Panc1 (cell line): ENCODE data around the gene PPARD. TPM values are rescaled to one million over a fixed set of nuclear protein-coding genes. Genes with fewer than 3 reads are reported as not detected.
"Not testable (repeated sequence)": the region's sequence is repeated elsewhere in the genome, so short reads cannot be mapped to it uniquely, and the experiment has no call there.

Experiments used
- ATAC-seq: fragments of 200-7000 bp; cut with Tn5 transposase; 2 replicates; pipeline ENCODE4 v1.9.1; 2020; ENCODE audit warnings: mild to moderate bottlenecking, moderate library complexity
- BruUV-seq: library from RNA; stranded (reverse); fragments of 400-500 nt; replicated peaks from 2 replicates; lab custom pipeline; 2021; lab: Mats Ljungman, UMichigan
- CTCF ChIA-PET: fragments of 300-600 bp; sonication (Branson Sonifier 250); formaldehyde crosslinking; loops from one replicate; lab custom pipeline; 2022; ENCODE audit warnings: antibody characterized with exemption; lab: Charles Lee
- POLR2A ChIA-PET: fragments of 300-600 bp; sonication (Branson Sonifier 250); formaldehyde crosslinking; loops from one replicate; lab custom pipeline; 2022; ENCODE audit warnings: antibody characterized with exemption; lab: Charles Lee
- DNase-seq: peaks from one replicate; pipeline ENCODE4 v3.0.0-alpha.2; 2010; ENCODE audit warnings: low read depth, low spot score
- H3K27ac ChIP-seq: 2 replicates; pipeline ENCODE4 v1.5.1; 2011; ENCODE audit warnings: mild to moderate bottlenecking, low read length, inconsistent platforms
- H3K27me3 ChIP-seq: fragments of 200-500 bp; sonication (Bioruptor generic); 2 replicates; pipeline ENCODE4 v1.6.0; 2014; ENCODE audit warnings: low read length, inconsistent platforms; ENCODE audit not compliant: control insufficient read depth, insufficient read depth
- H3K36me3 ChIP-seq: fragments of 200-500 bp; sonication (Bioruptor generic); 2 replicates; pipeline ENCODE4 v1.5.1; 2014; ENCODE audit warnings: inconsistent platforms, mild to moderate bottlenecking, low read length, moderate library complexity; ENCODE audit not compliant: control insufficient read depth, insufficient read depth
- H3K4me1 ChIP-seq: 2 replicates; pipeline ENCODE4 v1.5.1; 2011; ENCODE audit warnings: inconsistent platforms, mild to moderate bottlenecking, low read length, moderate library complexity; ENCODE audit not compliant: control insufficient read depth, insufficient read depth
- H3K4me3 ChIP-seq, 2 experiments: 2 replicates each; pipeline ENCODE4 v1.5.1; 2011 to 2012; ENCODE audit warnings: low read depth in 2 of 2, low read length in 2 of 2, mild to moderate bottlenecking in 2 of 2, inconsistent platforms in 1 of 2, moderate library complexity in 1 of 2
- H3K9me3 ChIP-seq: fragments of 200-500 bp; sonication (Bioruptor generic); 2 replicates; pipeline ENCODE4 v1.5.1; 2014; ENCODE audit warnings: low read depth, mild to moderate bottlenecking, inconsistent platforms, low read length, moderate library complexity; ENCODE audit not compliant: control insufficient read depth, insufficient read depth
- CTCF ChIP-seq: fragments of 450-650 bp; IDR thresholded peaks from 2 replicates; pipeline ENCODE4 v1.5.1; 2017; ENCODE audit warnings: mild to moderate bottlenecking
- POLR2AphosphoS5 ChIP-seq: IDR thresholded peaks from 2 replicates; pipeline ENCODE4 v1.6.1; 2012; ENCODE audit warnings: mild to moderate bottlenecking, low read depth, low read length, moderate library complexity
- REST ChIP-seq, 2 experiments: IDR thresholded peaks; 2 replicates each; pipeline ENCODE4 v1.6.1; 2011 to 2012; ENCODE audit warnings: low read depth in 2 of 2, control low read depth in 1 of 2, low read length in 1 of 2, mild to moderate bottlenecking in 1 of 2, moderate library complexity in 1 of 2; ENCODE audit not compliant: insufficient read depth in 1 of 2
- SIN3A ChIP-seq: IDR thresholded peaks from 2 replicates; pipeline ENCODE4 v1.6.1; 2012; ENCODE audit warnings: low read depth, mild to moderate bottlenecking, low read length, moderate library complexity, borderline replicate concordance; ENCODE audit not compliant: insufficient read depth
- TCF7L2 ChIP-seq: IDR thresholded peaks from 2 replicates; pipeline ENCODE4 v1.6.1; 2011; ENCODE audit warnings: mild to moderate bottlenecking, low read depth, low read length, inconsistent platforms
- in situ Hi-C: cut with HindIII; loops from 2 replicates; pipeline ENCODE4 v1.10.0; 2016; ENCODE audit warnings: low sequenced_read_pairs, low pct_unique_long_range_greater_than_20kb
- intact Hi-C: fragments of 100-400 bp; cut with micrococcal nuclease; formaldehyde crosslinking; loops from one replicate; pipeline ENCODE4 v1.10.0; 2022; ENCODE audit not compliant: unreplicated experiment
- total RNA-seq: library from RNA; stranded (reverse); gene quantifications from one replicate; pipeline ENCODE4 v1.2.1, GENCODE V29; 2021; ENCODE audit not compliant: unreplicated experiment

PPARD gene
- total RNA-seq, 1 experiment from 2014 or later: 14.4 TPM

DNA sequence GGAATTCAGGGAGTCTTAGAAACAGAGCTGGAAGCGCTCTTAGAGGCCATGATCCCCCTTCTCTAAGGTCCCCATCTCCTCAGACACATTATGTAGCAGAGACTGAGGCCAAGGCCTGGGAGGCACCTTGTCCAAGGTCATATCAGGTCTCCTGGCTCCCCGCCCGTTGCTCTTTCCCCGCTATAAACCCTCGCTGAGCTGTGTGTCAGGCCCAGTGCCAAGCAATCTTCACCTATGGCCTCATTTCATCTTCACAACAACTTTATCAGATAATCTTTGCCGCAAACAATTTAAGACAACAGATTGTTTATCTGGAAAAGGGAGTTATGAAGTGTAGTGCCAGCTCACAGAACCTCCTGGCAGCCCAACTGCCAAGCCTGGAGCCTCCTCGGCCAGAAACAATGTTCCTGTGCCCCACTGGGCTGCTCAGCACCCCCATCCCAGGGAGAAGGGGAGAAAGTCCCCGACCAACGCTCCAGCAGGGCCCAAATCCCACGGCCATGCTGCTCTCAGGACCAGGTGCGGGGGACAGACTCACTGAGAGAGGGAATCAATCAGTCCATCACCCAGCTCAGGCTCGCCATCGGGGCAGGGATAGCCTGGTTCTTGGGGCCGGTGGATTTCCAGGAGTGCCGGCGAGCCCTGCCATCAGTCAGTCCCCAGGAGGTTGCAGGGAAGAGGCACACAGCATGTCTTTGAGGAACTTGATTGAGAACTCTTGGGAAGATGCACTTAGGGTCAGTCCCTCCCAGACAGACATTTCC lies 92.9 kb downstream of the PPARD start:
- CTCF ChIA-PET: no interaction called here
- H3K36me3 ChIP-seq: no peaks in the 10 kb centered on the region
- no peaks in the 10 kb centered on the region; the same call in 1 of the 2 replicates for H3K4me1 ChIP-seq
- DNase-seq (no peak), ATAC-seq (0 out of 2 replicates have a peak, but pooled peaks have one; percentile 11)
- H3K27me3 ChIP-seq: no peaks in the 10 kb centered on the region
- in situ Hi-C loops (no loop called here), intact Hi-C loops (no loop called here)
- H3K27ac ChIP-seq: peak overlapping the region; percentile 35; the same call in 1 of the 2 replicates
- POLR2A ChIA-PET: no interaction called here
- TF ChIP-seq POLR2AphosphoS5: no peak
- TF ChIP-seq CTCF: no peak
- TF ChIP-seq TCF7L2: no peak
- no peak for TF ChIP-seq SIN3A
- no peak for TF ChIP-seq REST (IDR thresholded peaks at IDR 0.05; ENCODE audit: insufficient read depth in 1 of 2, low read depth in 2 of 2, low read length in 1 of 2)
- no peak overlapping the region for H3K4me3 ChIP-seq
- no peaks in the 10 kb centered on the region for H3K9me3 ChIP-seq
- no TSS peak for BruUV-seq

DNA sequence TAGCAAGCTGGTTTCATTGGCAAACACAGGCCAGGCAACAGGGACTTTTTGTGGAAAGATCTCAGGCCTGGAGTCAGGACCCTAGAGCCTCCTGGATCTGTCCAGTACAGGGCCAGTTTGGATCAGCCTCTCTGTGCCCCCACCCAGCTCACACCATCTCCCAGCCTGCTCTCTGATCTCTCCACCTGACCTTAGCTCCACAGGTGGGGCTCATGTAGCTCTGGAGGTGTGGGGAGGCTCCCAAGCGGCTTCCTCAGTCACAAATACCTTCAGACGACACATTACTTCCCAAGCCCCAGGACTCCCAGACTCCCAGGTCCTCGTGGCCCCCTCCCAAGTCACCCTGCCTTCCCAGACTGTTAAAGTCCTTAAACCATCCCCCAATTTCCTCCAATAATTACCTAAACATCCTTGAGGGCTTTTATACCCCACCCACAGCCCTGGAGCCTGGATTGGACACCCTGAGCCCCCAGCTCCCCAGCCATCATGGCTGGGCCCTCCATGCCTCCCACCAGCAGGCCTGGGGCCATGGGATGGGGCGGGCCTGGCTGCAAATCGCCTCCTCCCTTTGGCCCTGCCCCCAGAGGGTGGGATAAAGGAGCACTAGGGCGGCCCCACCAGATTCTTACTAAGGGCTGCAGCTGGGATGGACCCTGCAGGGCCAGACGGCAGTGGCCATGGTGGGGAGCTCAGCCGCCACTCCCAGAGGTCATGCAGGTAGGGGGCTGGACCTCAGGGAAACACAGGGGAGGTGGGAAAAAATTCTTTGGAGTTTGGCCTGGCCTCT lies 93.9 kb downstream of the PPARD start:
- DNase-seq (no peak), ATAC-seq (no peak)
- ChIA-PET CTCF (no interaction called here), POLR2A (no interaction called here)
- in situ Hi-C loops: no loop called here
- Histone ChIP-seq H3K9me3 (no peaks in the 10 kb centered on the region), H3K27ac (no peak overlapping the region), H3K4me3 (no peak overlapping the region), H3K36me3 (no peaks in the 10 kb centered on the region), H3K27me3 (no peaks in the 10 kb centered on the region), H3K4me1 (no peaks in the 10 kb centered on the region; the same call in 1 of the 2 replicates)
- BruUV-seq: no TSS peak
- intact Hi-C loops: no loop called here
- TF ChIP-seq TCF7L2 (no peak), REST (IDR thresholded peaks at IDR 0.05; ENCODE audit: insufficient read depth in 1 of 2, low read depth in 2 of 2, low read length in 1 of 2) (no peak), CTCF (no peak), SIN3A (no peak), POLR2AphosphoS5 (no peak)

DNA sequence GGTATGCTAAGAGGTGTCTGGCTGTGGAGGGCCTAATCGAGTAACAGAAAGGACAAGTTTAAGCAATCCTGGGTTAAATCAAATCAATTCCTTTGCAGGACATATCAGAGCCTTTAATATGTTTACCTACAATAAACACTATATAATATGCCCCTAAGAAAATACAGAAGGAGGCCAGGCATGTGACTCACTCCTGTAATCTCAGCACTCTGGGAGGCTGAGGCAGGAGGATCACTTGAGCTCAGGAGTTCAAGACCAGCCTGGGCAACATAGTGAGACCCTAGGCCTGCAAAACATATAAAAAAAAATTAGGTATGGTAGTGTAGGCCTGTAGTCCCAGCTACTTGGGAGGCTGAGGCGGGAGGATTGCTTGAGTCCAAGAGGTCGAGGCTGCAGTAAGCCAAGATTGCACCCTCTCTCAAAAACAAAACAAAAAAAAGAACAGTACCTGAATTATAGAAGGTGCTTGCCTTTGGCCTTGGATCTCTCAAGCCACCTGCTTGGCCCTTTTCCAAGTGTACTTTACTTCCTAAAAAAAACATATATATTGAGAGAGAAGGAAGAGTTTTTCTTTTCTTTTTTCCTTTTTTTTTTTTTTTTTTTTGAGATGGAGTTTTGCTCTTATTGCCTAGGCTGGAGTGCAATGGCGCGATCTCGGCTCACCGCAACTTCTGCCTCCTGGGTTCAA lies 96.2 kb downstream of the PPARD start:
- H3K36me3 ChIP-seq, H3K27ac ChIP-seq, H3K4me1 ChIP-seq, intact Hi-C loops, BruUV-seq, DNase-seq, CTCF ChIA-PET, H3K4me3 ChIP-seq, H3K9me3 ChIP-seq, H3K27me3 ChIP-seq, in situ Hi-C loops, POLR2A ChIA-PET, ATAC-seq: not testable (repeated sequence)
